Measurements from ENCODE around the gene DUSP10.

Gene DUSP10

GRCh38 chr1:221691261-221691660 is 50.6 kb downstream of the DUSP10 start:
- no peak for DNase-seq
- H3K27ac ChIP-seq, result no peak overlapping the region
- no peak for TF ChIP-seq CTCF (IDR thresholded peaks at IDR 0.05; ENCODE audit: low read depth, low read length)

DNA sequence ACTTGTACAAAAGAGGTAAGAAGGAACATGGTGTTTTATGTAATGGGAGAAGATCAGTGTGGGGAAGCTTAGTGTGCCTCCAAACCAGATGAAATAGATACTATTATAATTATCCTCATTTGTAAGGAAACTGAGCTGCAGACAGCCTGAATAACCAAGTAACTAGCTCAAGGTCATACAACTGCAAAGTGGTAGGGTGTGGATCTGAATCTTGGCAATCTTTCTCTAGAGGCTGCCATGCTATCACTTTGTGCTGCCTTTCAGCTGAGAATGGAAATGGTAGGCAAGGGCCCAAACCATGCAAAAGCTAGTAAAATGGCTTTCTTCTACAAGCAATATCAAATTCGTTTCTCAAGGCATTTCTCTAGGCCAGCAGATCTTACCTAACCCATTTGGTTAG is 51.0 kb downstream of the DUSP10 start:
- H3K27me3 ChIP-seq (ENCODE audit: insufficient read depth, low read depth, severe bottlenecking), result no peaks in the 10 kb centered on the region
- no peaks in the 10 kb centered on the region for H3K9me3 ChIP-seq (ENCODE audit: severe bottlenecking)
- H3K36me3 ChIP-seq, result no peaks in the 10 kb centered on the region
- no peak overlapping the region for H3K4me3 ChIP-seq (ENCODE audit: low read depth, low read length)
- no peak overlapping the region for H3K27ac ChIP-seq
- TF ChIP-seq CTCF (IDR thresholded peaks at IDR 0.05; ENCODE audit: low read depth, low read length), result no peak
- DNase-seq, result no peak

More at GRCh38 chr1:221691261-221691660, 50.6 kb downstream of the DUSP10 start:
- Histone ChIP-seq H3K27me3 (ENCODE audit: insufficient read depth, low read depth, severe bottlenecking) (no peaks in the 10 kb centered on the region), H3K36me3 (no peaks in the 10 kb centered on the region), H3K9me3 (ENCODE audit: severe bottlenecking) (no peaks in the 10 kb centered on the region), H3K4me3 (ENCODE audit: low read depth, low read length) (no peak overlapping the region)

DNA sequence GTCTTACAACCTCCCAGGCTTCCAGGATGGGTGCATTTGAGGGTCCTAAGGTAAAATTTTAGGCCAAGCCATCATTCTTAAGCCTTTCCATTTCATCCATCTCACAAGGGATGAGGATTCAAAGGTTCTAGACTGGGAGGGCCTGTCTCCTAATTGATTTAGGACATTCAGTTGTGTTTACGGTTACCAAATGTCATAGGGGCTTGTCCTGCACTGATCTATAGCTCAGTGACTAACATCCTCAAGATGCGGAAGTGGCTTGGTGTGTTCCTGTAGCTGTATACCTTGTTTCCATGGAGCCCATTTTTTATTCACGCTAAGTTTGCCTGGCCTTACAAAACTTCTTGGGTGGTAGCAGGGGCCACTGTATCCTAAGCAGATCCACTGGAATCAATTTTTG is 52.8 kb downstream of the DUSP10 start:
- Histone ChIP-seq H3K9me3 (ENCODE audit: severe bottlenecking) (no peaks in the 10 kb centered on the region), H3K27ac (no peak overlapping the region), H3K27me3 (ENCODE audit: insufficient read depth, low read depth, severe bottlenecking) (no peaks in the 10 kb centered on the region), H3K4me3 (ENCODE audit: low read depth, low read length) (no peak overlapping the region), H3K36me3 (no peaks in the 10 kb centered on the region)
- no peak for DNase-seq
- no peak for TF ChIP-seq CTCF (IDR thresholded peaks at IDR 0.05; ENCODE audit: low read depth, low read length)

DNA sequence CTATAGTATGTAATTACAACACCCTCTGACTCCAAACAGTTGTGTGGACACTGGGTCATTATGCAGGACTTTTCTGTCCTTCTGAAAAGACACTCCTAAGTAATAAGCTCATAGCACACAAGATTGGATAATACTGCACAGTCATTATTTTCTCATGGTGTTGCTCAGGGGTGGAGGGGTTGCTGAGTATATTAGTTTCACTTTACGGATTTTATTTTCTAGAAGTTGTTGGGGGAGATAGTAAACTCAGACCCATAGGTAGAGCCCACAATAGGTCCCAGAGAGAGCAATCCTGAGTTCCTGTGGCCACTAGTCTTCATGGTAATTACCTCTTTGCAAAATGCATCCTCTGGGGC is 53.4 kb downstream of the DUSP10 start:
- no peaks in the 10 kb centered on the region for H3K27me3 ChIP-seq (ENCODE audit: insufficient read depth, low read depth, severe bottlenecking)
- DNase-seq, result no peak
- no peaks in the 10 kb centered on the region for H3K9me3 ChIP-seq (ENCODE audit: severe bottlenecking)
- TF ChIP-seq CTCF (IDR thresholded peaks at IDR 0.05; ENCODE audit: low read depth, low read length), result no peak
- H3K36me3 ChIP-seq, result no peaks in the 10 kb centered on the region
- no peak overlapping the region for H3K4me3 ChIP-seq (ENCODE audit: low read depth, low read length)
- H3K27ac ChIP-seq, result no peak overlapping the region

- Histone ChIP-seq H3K27me3 (ENCODE audit: insufficient read depth, low read depth, severe bottlenecking) (no peaks in the 10 kb centered on the region), H3K27ac (no peak overlapping the region), H3K4me3 (ENCODE audit: low read depth, low read length) (no peak overlapping the region), H3K36me3 (no peaks in the 10 kb centered on the region), H3K9me3 (ENCODE audit: severe bottlenecking) (no peaks in the 10 kb centered on the region)
- DNase-seq, result peak; percentile 50
- no peak for TF ChIP-seq CTCF (IDR thresholded peaks at IDR 0.05; ENCODE audit: low read depth, low read length)
These were observed 53.9 kb downstream of the DUSP10 start for GRCh38 chr1:221687836-221688487.

DNA sequence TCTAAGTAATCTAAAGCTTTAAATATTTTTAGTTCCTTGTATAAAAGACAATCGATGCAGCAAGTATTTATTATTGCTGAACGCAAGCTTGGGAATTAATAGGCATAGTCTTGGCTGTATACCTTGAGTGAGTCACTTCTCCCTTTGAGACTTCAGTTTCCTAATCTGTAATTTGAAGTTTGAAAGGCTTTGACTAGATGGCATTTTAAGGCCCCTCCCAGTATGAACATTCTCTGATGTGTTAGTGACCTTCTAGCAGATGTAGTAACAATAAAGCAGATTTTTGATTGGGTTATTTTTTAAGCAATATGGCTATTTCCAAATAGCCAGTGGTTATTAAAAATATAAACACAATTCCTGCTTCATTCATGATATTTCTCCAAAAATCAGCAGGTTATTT is 58.2 kb downstream of the DUSP10 start:
- Histone ChIP-seq H3K27me3 (ENCODE audit: insufficient read depth, low read depth, severe bottlenecking) (no peaks in the 10 kb centered on the region), H3K36me3 (no peaks in the 10 kb centered on the region), H3K9me3 (ENCODE audit: severe bottlenecking) (no peaks in the 10 kb centered on the region), H3K4me3 (ENCODE audit: low read depth, low read length) (no peak overlapping the region), H3K27ac (no peak overlapping the region)
- no peak for TF ChIP-seq CTCF (IDR thresholded peaks at IDR 0.05; ENCODE audit: low read depth, low read length)
- no peak for DNase-seq
